COLO668 (cell line): ENCODE data around the gene UQCRQ.

Experiments
- DNase-seq: peaks from one replicate; lab custom pipeline; 2025; ENCODE audit not compliant: unreplicated experiment; lab: John Stamatoyannopoulos, UW

Gene UQCRQ

DNA sequence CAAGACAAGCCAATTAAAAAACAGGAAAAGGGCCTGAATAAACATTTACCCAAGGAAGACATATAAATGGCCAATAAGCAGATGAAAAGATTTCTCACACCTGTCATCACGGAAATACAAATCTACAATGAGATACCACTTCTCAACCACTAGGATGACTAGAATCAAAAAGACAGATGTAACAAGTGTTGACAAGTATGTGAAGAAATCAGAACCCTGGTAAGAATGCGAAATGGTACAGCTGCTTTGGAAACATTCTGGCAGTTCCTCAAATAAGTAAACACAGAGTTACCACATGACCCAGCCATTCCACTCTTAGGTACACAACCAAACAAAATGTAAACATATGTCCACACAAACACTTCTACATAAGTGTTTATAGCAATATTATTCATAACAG is 39.5 kb downstream of the UQCRQ start:
- DNase-seq, result no peak

DNA sequence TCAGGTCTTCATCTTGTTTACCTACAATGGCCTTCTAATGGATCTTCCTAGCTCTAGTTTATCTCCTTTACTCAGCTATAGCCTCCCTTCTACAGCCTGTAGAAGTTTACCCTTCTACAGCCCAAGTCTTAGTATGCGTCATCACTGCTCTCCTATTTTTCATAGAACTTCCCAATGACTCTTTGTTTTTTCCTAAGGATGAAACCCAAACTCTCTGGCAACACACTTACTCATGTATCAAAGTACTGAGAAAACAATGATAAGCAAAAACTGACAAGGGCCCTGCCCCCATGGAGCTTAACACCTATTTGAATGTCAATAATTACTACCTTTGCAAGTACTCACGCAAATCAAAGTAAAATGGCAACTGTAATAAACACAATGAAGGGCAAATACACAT is 40.7 kb downstream of the UQCRQ start:
- DNase-seq, result no peak

DNA sequence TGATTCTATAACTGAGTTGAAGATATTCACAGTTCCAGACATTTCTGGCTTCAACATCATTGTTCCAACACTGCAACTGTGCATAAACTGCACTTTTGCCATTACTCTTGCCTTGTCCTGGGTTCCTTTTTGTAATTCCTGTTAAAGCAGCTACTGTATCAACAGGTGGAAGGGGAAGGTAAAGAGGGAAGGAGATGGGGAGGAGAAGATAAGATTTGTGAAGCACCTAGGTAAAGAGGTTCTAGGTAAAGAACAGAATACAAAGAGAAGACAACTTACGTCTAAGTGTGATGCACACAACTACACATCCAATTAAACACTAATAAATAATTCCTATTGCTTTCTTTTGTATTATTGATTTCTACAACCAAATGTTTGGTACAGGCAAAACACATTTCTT is 43.3 kb downstream of the UQCRQ start:
- no peak for DNase-seq

DNA sequence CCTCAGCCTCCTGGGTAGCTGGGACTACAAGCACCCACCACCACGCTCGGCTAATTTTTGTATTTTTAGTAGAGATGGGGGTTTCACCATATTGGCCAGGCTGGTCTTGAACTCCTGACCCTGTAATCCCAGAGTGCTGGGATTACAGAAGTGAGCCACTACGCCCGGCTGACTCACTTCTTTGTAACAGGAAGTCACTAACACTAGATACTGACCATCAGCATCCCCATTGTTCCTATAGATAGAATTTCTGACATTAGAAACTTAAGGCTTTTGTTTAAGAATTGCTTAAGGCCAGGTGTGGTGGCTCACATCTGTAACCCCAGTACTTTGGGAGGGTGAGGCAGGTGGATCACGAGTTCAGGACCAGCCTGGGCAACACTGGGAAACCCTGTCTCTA is 49.2 kb downstream of the UQCRQ start:
- no peak for DNase-seq

DNA sequence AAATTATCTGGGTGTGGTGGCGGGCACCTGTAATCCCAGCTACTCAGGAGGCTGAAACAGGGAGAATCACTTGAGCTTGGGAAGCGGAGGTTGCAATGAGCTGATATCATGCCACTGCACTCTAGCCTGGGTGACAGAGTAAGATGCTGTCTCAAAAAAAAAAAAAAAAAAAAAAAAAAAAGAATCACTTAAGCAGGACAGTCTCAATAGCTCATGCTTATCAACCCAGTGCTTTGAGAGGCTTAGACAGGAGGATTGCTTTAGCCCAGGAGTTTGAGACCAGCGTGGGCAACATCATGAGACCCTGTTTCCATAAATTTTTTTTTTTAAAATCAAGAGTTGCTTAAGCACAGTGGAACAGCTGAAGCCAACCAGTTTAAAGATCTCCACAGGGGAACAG is 49.6 kb downstream of the UQCRQ start:
- DNase-seq, result no peak
